GM19468 (cell line): Measurements from ENCODE around the gene TMEM79.
A peak's percentile ranks its signal among the peaks of the same experiment; 100 is the strongest.
"Not testable (repeated sequence)": the region's sequence is repeated elsewhere in the genome, so short reads cannot be mapped to it uniquely, and the experiment has no call there.

Experiments used
- ATAC-seq: cut with Tn5 transposase; IDR thresholded peaks from one replicate; pipeline ENCODE4 v1.9.1; 2021; ENCODE audit warnings: mild to moderate bottlenecking, moderate library complexity, moderate number of reproducible peaks; ENCODE audit not compliant: unreplicated experiment; ENCODE audit errors: extremely low read depth

Gene TMEM79

DNA sequence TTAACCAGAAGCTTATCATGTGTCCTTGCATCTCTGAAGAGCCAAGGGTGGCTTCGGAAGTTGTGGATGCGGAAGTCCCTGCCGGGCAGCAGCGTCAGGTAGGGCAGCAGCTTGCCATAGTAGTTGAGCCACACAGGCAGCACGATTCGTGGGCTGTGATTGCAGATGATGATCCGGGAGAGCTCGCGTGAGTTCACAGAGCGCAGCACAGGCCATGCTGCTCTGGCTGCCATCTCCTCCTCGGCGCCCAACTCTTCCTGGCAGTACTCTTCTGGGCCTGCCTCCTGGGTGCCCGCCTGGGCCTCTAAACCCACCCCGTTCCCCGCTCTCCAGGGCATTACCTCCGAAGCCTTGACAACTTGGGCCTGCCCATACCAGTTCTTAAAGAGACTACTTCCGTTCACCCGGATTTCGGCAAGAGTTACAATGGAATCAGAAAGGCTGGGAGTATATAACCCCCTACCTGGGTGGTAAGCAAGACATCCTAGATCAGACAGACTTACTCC lies 14.8 kb downstream of the TMEM79 start, which contains the start of gene VHLL:
Gene VHLL, minus strand, starts transcription at position 456 of the 506 bp plus-strand sequence. Its CDS starts 118 bp downstream, at position 338.
- no peak for ATAC-seq

DNA sequence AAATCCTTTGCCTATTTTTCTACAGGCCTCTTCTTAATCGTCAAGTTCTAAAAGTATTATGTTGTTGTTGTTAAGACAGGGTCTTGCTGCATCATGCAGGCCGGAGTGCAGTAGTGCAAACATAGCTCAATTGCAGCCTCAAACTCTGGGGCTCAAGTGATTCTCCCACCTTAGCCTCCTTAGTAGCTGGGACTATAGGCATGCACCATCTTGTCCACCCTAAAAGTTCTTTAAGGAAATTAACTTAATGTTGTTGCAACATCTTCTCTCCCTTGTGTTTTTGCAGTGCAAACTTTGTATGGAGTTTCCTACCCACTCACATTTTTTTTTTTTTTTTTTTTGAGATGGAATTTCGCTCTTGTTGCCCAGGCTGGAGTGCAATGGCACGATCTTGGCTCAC lies 19.1 kb downstream of the TMEM79 start:
- no peak for ATAC-seq

DNA sequence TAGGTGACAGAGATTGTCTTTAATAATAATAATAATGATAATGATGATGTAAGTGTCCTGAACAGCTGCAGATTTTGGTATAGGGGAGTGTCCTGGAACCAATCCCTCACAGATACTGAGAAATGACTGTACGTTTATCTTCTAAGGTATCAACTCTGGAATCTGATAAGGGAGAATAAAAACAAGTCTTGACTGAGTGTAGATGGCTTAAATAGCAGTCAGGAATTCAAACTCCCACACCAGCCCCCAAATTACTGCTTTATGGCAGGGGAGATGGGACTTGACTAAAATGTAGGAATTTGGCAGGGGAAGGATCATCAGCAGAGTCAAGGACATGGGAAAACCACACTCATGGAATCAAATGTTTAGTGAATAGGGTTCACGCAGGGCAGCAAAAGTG lies 21.1 kb downstream of the TMEM79 start:
- ATAC-seq, result no peak

DNA sequence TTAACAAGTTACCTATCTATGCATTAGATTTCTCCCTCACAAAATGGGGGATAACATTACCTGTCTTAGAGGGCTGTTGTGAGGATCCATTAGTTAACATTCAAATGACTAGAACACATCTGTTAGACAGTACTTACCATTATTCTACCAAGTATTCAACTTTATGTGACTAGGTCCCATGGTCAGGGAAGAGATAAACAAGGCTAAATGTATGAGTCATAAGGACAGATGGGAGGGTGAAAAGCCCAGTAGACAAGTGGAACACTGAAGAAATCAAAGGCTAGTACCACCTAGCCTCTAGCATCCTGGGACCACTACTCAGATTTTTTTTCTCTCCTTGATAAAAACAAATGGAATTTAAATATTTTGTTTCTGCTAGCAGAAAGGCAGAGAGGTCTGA lies 24.0 kb downstream of the TMEM79 start:
- no peak for ATAC-seq

DNA sequence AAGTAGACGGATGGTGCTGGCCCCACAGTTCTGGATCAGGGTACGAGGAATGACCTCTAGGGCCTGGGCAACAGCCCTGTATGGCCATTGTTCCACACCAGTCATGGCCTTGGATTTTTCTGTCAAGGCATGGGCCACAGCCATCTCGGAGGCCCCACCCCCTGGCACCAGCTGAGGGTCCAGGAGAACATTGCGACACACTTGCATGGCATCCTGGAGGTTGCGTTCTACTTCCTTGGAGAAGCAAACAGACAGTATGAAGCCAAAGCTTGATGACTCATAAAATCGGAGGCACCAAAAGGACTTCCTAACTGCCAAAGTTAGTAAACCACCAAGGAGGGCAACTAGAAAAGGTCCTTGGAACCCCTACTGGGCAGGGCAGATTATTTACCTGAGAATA lies 26.8 kb downstream of the TMEM79 start:
- ATAC-seq, result no peak

DNA sequence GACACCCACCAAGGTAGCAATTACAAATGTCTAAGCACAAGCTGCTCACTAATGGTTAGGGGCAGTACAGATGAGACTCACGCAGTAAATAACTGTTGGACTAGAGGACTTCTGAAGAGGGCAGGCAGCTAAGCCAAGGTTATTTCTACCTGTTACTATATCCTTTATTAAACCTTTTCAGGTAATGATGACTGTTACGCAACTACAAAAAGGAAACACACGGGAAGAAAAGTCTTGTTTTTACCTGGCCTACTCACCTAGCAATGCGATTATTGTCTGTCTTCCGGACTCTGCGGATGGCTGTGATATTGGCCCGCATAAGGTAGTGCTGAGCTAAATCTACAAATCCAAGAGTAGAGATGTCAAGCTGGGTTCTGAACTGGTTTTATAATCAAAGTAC lies 32.8 kb downstream of the TMEM79 start:
- no peak for ATAC-seq

DNA sequence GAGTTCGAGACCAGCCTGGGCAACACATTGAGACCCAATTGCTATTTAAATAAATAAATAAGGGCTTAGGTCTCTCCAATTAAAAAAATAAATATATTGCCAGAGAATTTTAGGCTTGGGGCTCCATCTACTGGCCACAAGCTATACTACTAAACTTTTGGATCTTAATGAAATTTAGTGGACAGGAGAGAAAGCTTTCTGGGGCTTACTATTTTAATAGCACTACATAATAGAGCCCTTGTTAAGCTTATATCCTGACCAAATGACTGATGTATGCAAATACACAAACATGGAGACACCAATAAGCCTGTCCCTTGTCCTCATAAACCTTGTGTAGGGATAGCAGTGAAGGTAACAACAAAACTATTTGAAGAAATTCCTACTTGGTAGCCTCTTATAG lies 35.5 kb downstream of the TMEM79 start:
- no peak for ATAC-seq

DNA sequence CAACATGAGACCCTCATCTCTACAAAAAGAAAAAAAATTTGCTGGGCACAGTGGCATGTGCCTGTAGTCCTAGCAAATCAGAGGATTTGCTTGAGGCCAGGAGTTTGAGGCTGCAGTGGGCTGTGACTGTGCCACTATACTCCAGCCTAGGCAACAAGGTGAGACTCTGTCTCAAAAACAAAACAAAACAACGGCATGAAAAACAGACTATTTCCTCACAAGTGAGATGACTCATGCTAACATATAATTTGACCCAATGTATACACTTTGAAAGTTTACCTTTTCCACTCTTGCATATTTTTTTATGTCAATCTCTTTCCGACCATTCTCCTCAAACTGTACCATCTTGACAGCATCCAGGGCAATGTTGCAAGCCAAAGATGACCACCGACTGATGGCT lies 36.4 kb downstream of the TMEM79 start:
- ATAC-seq, result no peak

DNA sequence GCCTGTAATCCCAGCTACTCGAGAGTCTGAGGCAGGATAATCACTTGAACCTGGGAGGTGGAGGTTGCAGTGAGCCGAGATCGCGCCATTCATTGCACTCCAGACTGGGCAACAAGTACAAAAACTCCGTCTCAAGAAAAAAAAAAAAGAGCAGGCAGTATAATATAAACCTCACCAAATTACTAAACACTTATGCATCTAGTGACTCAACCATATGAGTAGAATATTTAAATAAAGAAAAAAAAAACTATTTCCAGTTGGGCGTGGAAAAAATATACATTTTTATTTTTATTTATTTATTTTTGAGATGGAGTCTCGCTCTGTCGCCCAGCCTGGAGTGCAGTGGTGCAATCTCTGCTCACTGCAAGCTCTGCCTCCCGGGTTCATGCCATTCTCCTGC lies 39.1 kb downstream of the TMEM79 start:
- ATAC-seq, result not testable (repeated sequence)

DNA sequence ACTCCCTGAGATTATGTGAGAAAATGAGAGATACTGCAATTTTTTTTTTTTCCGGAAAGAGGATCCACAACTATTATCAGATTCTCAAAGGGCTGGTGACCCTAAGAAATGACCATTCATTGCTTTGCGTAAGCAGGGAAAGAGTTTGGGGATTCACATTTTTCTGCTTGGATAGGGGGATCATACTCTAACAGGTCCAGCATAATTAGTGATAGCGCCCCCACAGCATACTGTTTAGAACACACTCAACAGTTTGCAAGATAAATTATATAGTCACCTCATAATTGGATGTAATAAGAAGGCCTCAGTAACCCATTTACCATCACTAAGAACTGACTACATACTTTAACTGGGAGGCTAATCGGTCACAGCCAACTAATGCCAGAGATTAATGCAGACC lies 52.1 kb downstream of the TMEM79 start:
- no peak for ATAC-seq

DNA sequence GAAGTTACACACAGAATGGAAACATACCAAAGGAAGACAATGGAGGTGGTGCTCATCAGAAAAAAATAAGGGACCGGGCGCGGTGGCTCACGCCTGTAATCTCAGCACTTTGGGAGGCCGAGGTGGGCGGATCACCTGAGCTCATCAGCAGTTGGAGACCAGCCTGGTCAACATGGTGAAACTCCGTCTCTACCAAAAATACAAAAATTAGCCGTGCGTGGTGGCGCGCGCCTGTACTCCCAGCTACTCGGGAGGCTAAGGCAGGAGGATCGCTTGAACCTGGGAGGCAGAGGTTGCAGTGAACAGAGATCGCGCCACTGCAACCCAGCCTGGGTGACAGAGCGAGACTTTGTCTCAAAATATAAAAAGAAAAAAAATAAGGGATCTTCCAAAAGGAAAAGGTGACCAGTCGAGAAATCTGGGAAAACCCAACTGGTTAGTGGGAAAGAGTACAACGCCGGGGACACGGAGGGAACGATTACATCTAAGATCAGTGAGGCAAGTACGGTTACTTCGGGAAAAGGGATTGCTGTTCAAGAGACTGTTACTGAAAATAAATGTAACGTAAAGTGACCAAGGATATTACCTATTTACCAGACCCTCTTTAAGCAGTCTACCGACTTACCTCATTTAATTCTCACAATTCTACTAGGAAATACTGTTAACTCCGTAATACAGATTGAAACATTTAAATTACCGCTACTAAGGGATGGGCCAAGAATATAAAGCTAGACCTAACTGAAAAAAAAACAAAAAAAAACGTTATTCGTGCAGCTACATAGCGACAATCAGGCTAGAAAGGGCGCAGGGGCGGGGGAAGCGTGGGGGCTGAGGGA lies 53.1 kb downstream of the TMEM79 start:
- ATAC-seq, result no peak

DNA sequence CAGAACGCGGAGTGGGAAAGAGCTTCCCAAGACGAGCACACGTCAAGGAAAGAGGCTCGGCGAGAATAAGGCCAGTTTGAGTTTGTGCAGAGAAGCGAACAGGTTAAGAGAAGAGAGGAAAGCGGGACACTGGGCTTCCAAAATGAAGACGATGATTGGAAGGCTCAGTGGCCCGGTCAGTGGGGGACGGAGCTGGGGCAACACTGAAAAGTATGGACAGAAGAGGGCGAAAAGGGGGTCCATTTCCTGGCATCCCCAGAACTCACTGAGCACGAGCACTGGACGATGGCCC lies 53.7 kb downstream of the TMEM79 start:
- no peak for ATAC-seq

DNA sequence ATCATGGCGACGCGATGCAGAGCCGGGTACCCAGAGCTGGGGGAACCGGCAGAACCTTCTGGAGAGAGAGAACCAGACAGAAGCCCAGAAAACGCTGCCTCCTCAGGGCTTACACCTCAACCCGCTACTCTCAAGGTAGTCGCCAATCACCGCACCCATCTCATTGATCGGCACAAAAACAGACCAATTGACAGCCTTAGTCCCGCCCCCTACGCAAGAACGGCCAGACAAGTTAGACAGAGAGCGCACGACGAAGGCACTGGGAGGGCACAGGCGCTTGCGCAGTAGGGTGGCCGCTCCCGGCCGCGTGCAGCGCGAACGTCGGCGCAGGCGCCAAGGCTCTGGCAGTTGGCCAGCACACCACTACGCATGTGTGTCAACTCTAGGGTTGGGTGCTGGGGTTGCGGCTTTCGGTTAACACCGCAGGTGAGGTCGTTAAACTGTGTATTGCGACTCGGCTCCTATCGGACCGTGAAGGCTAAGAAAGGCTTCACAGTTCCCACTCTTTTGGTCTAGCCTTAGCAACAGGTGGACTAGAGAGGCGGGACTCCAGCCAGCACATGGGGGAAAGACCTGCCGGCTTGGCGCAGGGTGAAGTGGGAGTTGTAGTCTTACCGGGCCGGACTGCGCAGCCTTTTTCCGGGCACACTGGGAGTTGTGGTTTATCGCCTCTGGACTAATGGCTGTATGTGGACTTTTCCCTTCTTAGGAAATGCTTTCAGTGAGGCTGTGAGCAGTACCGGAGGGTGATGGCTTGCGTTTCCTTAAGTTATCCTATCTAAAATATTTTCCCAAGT lies 54.3 kb downstream of the TMEM79 start, which contains the start of the genes CCT3 and TSACC:
Gene CCT3, minus strand, starts transcription at position 113 of the 797 bp plus-strand sequence. Its CDS starts 108 bp downstream, at position 5.
Gene TSACC, plus strand, starts transcription at position 347 of the 797 bp plus-strand sequence. CDS start 1,232 bp downstream, outside the sequence.
- ATAC-seq, result peak; percentile 73
